ENCODE data around the gene MYOM1.

The MYOM1 gene

GRCh38 chr18:3184275-3184963 lies 35.3 kb downstream of the MYOM1 start:
- TF ChIP-seq CTCF (IDR thresholded peaks at IDR 0.05; ENCODE audit: control extremely low read depth, extremely low read depth, low read depth, missing control alignments) = no peak
- DNase-seq (ENCODE audit: extremely low spot score) = no peak
- ChIA-PET POLR2A (no interaction called here), CTCF (interaction anchor here (0.8 to 1.5 kb wide), 6 partner anchors 8 to 410 kb away, joined by 3 to 8 read pairs (median 4); no protein-coding TSS in a partner anchor)

- TF ChIP-seq CTCF (IDR thresholded peaks at IDR 0.05; ENCODE audit: control extremely low read depth, extremely low read depth, low read depth, missing control alignments) = no peak
- CTCF ChIA-PET = interaction anchor here (0.8 to 1.5 kb wide), 3 partner anchors 31 to 412 kb away, joined by 3 to 8 read pairs (median 3); no protein-coding TSS in a partner anchor
- POLR2A ChIA-PET = no interaction called here
- DNase-seq (ENCODE audit: extremely low spot score) = no peak
Observed at GRCh38 chr18:3183103-3183717, 36.6 kb downstream of the MYOM1 start.

GRCh38 chr18:3180325-3180724 lies 39.4 kb downstream of the MYOM1 start:
- ChIA-PET CTCF (interaction anchor here (0.7 to 5.4 kb wide), 17 partner anchors 8 to 218 kb away, joined by 3 to 32 read pairs (median 3); partner anchors contain the start of gene MYL12A), POLR2A (interaction anchor here (0.6 kb wide), 1 partner anchor 78 kb away, joined by 3 read pairs; no protein-coding TSS in a partner anchor)
- no peak for DNase-seq (ENCODE audit: extremely low spot score)
- TF ChIP-seq CTCF (IDR thresholded peaks at IDR 0.05; ENCODE audit: control extremely low read depth, extremely low read depth, low read depth, missing control alignments) = no peak

GRCh38 chr18:3179430-3180089 lies 40.2 kb downstream of the MYOM1 start:
- CTCF ChIA-PET = interaction anchor here (0.7 to 5.4 kb wide), 17 partner anchors 8 to 217 kb away, joined by 3 to 32 read pairs (median 3); partner anchors contain the start of gene MYL12A
- peak; percentile 51 for DNase-seq (ENCODE audit: extremely low spot score)
- POLR2A ChIA-PET = no interaction called here
- no peak for TF ChIP-seq CTCF (IDR thresholded peaks at IDR 0.05; ENCODE audit: control extremely low read depth, extremely low read depth, low read depth, missing control alignments)

GRCh38 chr18:3177902-3178687 lies 41.7 kb downstream of the MYOM1 start:
- ChIA-PET POLR2A (interaction anchor here (1.3 kb wide), 1 partner anchor 69 kb away, joined by 3 read pairs; no protein-coding TSS in a partner anchor), CTCF (interaction anchor here (1.0 to 5.4 kb wide), 6 partner anchors 12 to 116 kb away, joined by 3 to 32 read pairs (median 7); partner anchors contain the start of gene MYL12A)
- DNase-seq (ENCODE audit: extremely low spot score) = peak; percentile 82
- TF ChIP-seq CTCF (IDR thresholded peaks at IDR 0.05; ENCODE audit: control extremely low read depth, extremely low read depth, low read depth, missing control alignments) = no peak
